ENCODE measurements around the gene TJAP1.

DNA sequence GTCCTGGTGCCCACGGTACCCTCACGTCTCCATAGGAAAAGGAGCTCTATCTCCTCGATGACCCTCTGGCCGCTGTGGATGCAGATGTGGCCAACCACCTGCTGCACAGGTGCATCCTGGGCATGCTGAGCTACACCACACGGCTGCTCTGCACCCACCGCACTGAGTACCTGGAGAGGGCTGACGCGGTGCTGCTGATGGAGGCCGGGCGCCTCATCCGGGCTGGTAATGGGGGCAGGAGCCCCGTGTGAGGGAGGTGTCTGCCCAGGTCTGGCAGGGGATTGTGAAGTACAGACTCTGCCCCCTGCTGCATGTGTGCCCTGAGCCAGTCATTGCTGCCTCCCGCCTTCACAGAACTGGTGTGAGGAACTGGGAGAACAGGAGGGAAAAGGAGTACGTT, 34.4 kb upstream of the TJAP1 start:
- TF ChIP-seq ZFP41 (tag by site-specific recombination; IDR thresholded peaks at IDR 0.05; ENCODE audit: borderline replicate concordance) (no peak), ZNF639 (tag by site-specific recombination; IDR thresholded peaks at IDR 0.05) (no peak), CTCF (tag by site-specific recombination; IDR thresholded peaks at IDR 0.05) (no peak), TRIM28 (IDR thresholded peaks at IDR 0.05; ENCODE audit: borderline replicate concordance, low read length) (no peak), ZNF138 (tag by site-specific recombination; IDR thresholded peaks at IDR 0.05; ENCODE audit: borderline replicate concordance) (no peak)
